Measurements from ENCODE around the gene C15orf39.

- no peak for TF ChIP-seq GATA2 (IDR thresholded peaks at IDR 0.05; ENCODE audit: low read depth, low read length)
- TF ChIP-seq GATA3 (IDR thresholded peaks at IDR 0.05; ENCODE audit: low read depth, low read length), result no peak
These were observed 30.3 kb upstream of the C15orf39 start for GRCh38 chr15:75171408-75171807.
